CD14-positive monocyte (primary cell): ENCODE results near the gene IGF2. TPM values are rescaled to one million over a fixed set of nuclear protein-coding genes. Genes with fewer than 3 reads are reported as not detected.

Source experiments
- DNase-seq, 3 donors: peaks; one replicate each; pipeline ENCODE4 v3.0.0-alpha.2; 2011 to 2022
- H2AFZ ChIP-seq: 2 replicates; pipeline ENCODE4 v1.6.0; 2012; ENCODE audit warnings: mild to moderate bottlenecking, low read depth, low read length, inconsistent platforms; ENCODE audit not compliant: insufficient read depth, poor library complexity, severe bottlenecking
- H3K27ac ChIP-seq, 2 donors: 1 replicate in 1 of 2; 2 replicates in 1 of 2; pipeline ENCODE4 v1.5.1; 2012 to 2013; ENCODE audit warnings: low read length in 2 of 2, control low read depth in 1 of 2, inconsistent platforms in 1 of 2, low read depth in 1 of 2, mild to moderate bottlenecking in 1 of 2
- H3K27me3 ChIP-seq, 2 donors: one replicate each; pipeline versions ENCODE4 v1.6.0 to v1.6.1; 2011 to 2013; ENCODE audit warnings: low read length in 2 of 2; ENCODE audit not compliant: control insufficient read depth in 2 of 2, insufficient read depth in 2 of 2
- H3K36me3 ChIP-seq, 2 donors: replicated peaks in 1 of 2; 1 replicate in 1 of 2; 2 replicates in 1 of 2; pipeline versions ENCODE4 v1.5.1 to v1.6.1; 2012 to 2013; ENCODE audit warnings: low read length in 2 of 2, control low read depth in 1 of 2, inconsistent platforms in 1 of 2, mild to moderate bottlenecking in 1 of 2; ENCODE audit not compliant: insufficient read depth in 2 of 2, control insufficient read depth in 1 of 2
- H3K4me1 ChIP-seq, 2 donors: 1 replicate in 1 of 2; 2 replicates in 1 of 2; pipeline versions ENCODE4 v1.5.1 to v1.6.1; 2012 to 2013; ENCODE audit warnings: low read length in 2 of 2, control low read depth in 1 of 2, inconsistent platforms in 1 of 2, mild to moderate bottlenecking in 1 of 2, moderate library complexity in 1 of 2; ENCODE audit not compliant: insufficient read depth in 2 of 2, control insufficient read depth in 1 of 2
- H3K4me2 ChIP-seq: replicated peaks from 2 replicates; pipeline ENCODE3; 2012; ENCODE audit warnings: low read length, moderate library complexity, mild to moderate bottlenecking; ENCODE audit not compliant: poor library complexity, severe bottlenecking; ENCODE audit errors: extremely low read depth
- H3K4me3 ChIP-seq, 3 experiments: fragments of 200-600 bp in 1 of 3; sonication (generic) in 1 of 3; replicated peaks in 1 of 3; 1 replicate in 2 of 3; 2 replicates in 1 of 3; pipeline ENCODE4 v1.5.1; 2011 to 2013; ENCODE audit warnings: low read length in 3 of 3, mild to moderate bottlenecking in 3 of 3, control low read depth in 2 of 3, low read depth in 2 of 3, inconsistent platforms in 1 of 3, moderate library complexity in 1 of 3
- H3K79me2 ChIP-seq: 2 replicates; pipeline ENCODE4 v1.6.0; 2012; ENCODE audit warnings: mild to moderate bottlenecking, control low read depth, inconsistent platforms, low read length, moderate library complexity; ENCODE audit not compliant: insufficient read depth
- H3K9ac ChIP-seq: 2 replicates; pipeline ENCODE4 v1.6.0; 2017; ENCODE audit warnings: low read length, mild to moderate bottlenecking; ENCODE audit not compliant: insufficient read depth, poor library complexity, severe bottlenecking
- H3K9me3 ChIP-seq, 2 donors: replicated peaks in 1 of 2; 1 replicate in 1 of 2; 2 replicates in 1 of 2; pipeline versions ENCODE4 v1.5.1 to v1.6.1; 2012 to 2013; ENCODE audit warnings: low read length in 2 of 2, control low read depth in 1 of 2; ENCODE audit not compliant: control insufficient read depth in 1 of 2, insufficient read depth in 1 of 2
- H4K20me1 ChIP-seq: 2 replicates; pipeline ENCODE4 v1.6.0; 2012; ENCODE audit warnings: mild to moderate bottlenecking, low read length, control low read depth, moderate library complexity; ENCODE audit not compliant: insufficient read depth
- H3K27ac Mint-ChIP-seq, 7 donors: one replicate each; pipeline ENCODE4 v1.8.0; 2020; ENCODE audit warnings: mild to moderate bottlenecking in 7 of 7, mixed read lengths in 7 of 7, moderate library complexity in 6 of 7, inconsistent platforms in 2 of 7
- H3K27me3 Mint-ChIP-seq, 3 donors: one replicate each; pipeline ENCODE4 v1.8.0; 2021 to 2022; ENCODE audit warnings: low read depth in 3 of 3, mild to moderate bottlenecking in 3 of 3, mixed read lengths in 3 of 3, moderate library complexity in 3 of 3, inconsistent platforms in 1 of 3
- H3K36me3 Mint-ChIP-seq, 2 donors: one replicate each; pipeline ENCODE4 v1.8.0; 2020; ENCODE audit warnings: mixed read lengths in 2 of 2, inconsistent platforms in 1 of 2, mild to moderate bottlenecking in 1 of 2
- H3K4me1 Mint-ChIP-seq: one replicate; pipeline ENCODE4 v1.8.0; 2020; ENCODE audit warnings: mild to moderate bottlenecking, mixed read lengths
- H3K4me3 Mint-ChIP-seq, 2 donors: one replicate each; pipeline ENCODE4 v1.8.0; 2020; ENCODE audit warnings: mild to moderate bottlenecking in 2 of 2, mixed read lengths in 2 of 2, moderate library complexity in 1 of 2
- H3K9me3 Mint-ChIP-seq, 7 donors: one replicate each; pipeline ENCODE4 v1.8.0; 2020 to 2022; ENCODE audit warnings: mixed read lengths in 7 of 7, mild to moderate bottlenecking in 6 of 7, moderate library complexity in 6 of 7, inconsistent platforms in 2 of 7
- CTCF ChIP-seq: fragments of 200-600 bp; IDR thresholded peaks from one replicate; pipeline ENCODE4 v1.8.0; 2022; ENCODE audit warnings: antibody characterized with exemption, mild to moderate bottlenecking
- WGBS: methylation state at CpG from one replicate; pipeline ENCODE4 v1.1.5; 2013; ENCODE audit warnings: missing lambda C conversion rate; ENCODE audit not compliant: insufficient coverage; 5-methylcytosine and 5-hydroxymethylcytosine counted together
- intact Hi-C, 2 donors: fragments of 100-400 bp; cut with micrococcal nuclease; formaldehyde crosslinking; loops; one replicate each; pipeline versions ENCODE4 v1.15.0 to v1.15.1; 2023
- polyA plus RNA-seq, 3 donors: library from polyadenylated mRNA; depleted of rRNA in 1 of 3; unstranded in 2 of 3; stranded (reverse) in 1 of 3; fragments of 300-500 nt in 2 of 3; fragments of >200 nt in 1 of 3; fragmentation: Illumina TruSeq in 2 of 3; gene quantifications; 1 replicate in 2 of 3; 2 replicates in 1 of 3; pipeline ENCODE4 v1.2.3, GENCODE V29; 2012 to 2021

IGF2 gene
- polyA plus RNA-seq, 3 donors: not detected

GRCh38 chr11:2091112-2091746 is 48.0 kb downstream of the IGF2 start:
- no peak overlapping the region for H3K4me2 ChIP-seq
- no peak overlapping the region for H3K9ac ChIP-seq
- no peaks in the 10 kb centered on the region for H3K4me1 ChIP-seq
- no peaks in the 10 kb centered on the region for H3K79me2 ChIP-seq
- Mint-ChIP-seq H3K27ac (peak overlapping the region in 1 of 7 donors; percentile 35), H3K27me3 (peaks cover 11 to 22% (median 17%) of the 10 kb centered on the region in 3 donors), H3K4me1 (peaks cover 2% of the 10 kb centered on the region), H3K4me3 (no peak overlapping the region), H3K36me3 (no peaks in the 10 kb centered on the region), H3K9me3 (peaks cover 0 to 4% (median 3%) of the 10 kb centered on the region in 7 donors)
- DNase-seq: no peak
- no peak overlapping the region for H3K4me3 ChIP-seq
- no peak overlapping the region for H2AFZ ChIP-seq
- intact Hi-C loops: no loop called here
- H3K27ac ChIP-seq: no peak overlapping the region
- 93% methylated on average over 7 of the region's 8 CpGs for WGBS
- no peaks in the 10 kb centered on the region for H3K36me3 ChIP-seq
- no peaks in the 10 kb centered on the region for H4K20me1 ChIP-seq
- H3K27me3 ChIP-seq: no peaks in the 10 kb centered on the region
- no peaks in the 10 kb centered on the region for H3K9me3 ChIP-seq
- no peak for TF ChIP-seq CTCF

DNA sequence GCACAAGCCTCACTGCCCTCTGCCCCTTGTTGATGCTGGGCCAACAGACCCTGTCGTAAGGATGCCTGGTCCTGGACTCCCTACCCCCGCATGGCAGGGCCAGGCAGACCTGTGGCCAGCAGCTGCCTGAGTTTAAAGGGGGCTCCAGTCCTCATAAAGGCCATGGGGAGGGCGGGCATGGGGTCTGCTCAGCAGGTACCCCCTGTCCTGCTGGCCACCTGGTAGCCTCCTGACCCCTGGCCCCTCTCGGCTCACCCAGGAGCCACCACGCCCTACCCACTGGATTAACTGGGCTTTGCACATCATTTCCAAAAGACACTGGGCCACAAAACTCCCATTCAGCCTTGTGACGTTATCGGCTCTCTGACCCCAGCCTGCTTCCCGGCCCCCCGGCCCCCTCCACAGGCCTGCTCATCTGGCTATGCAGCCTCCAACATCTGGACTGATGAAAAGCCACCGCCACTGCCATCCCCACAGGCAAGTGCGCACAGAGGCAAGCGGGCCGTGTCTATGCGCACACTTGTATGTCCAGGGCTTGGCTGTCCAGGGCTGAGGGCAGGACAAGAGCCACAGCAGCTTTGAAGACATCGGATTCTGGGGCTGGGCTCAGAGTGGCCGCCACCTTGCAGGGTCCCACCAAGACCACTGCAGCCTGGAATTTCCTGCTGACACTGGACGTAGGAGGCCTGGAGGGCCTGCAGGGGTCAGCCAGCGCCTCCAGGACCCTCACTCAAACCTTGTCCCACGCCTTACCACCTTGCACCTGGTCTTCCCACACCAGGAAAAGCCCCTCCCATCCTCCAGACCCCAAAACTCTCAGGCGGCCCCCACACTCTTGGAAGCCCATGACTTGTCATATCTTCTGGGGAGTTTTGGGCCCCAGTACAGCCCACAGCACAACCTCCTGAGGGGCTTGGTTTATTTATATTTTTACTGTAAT is 48.7 kb downstream of the IGF2 start:
- no peak overlapping the region for H3K27ac ChIP-seq
- intact Hi-C loops: no loop called here
- peaks cover under 1 to 7% (median 3%) of the 10 kb centered on the region in 7 donors for H3K9me3 Mint-ChIP-seq
- H3K36me3 ChIP-seq: no peaks in the 10 kb centered on the region
- peaks cover 11 to 22% (median 17%) of the 10 kb centered on the region in 3 donors for H3K27me3 Mint-ChIP-seq
- peak overlapping the region in 1 of 7 donors; percentile 35 for H3K27ac Mint-ChIP-seq
- no peak overlapping the region for H2AFZ ChIP-seq
- H3K36me3 Mint-ChIP-seq: no peaks in the 10 kb centered on the region
- H3K79me2 ChIP-seq: no peaks in the 10 kb centered on the region
- no peak overlapping the region for H3K4me3 ChIP-seq
- TF ChIP-seq CTCF: no peak
- H4K20me1 ChIP-seq: no peaks in the 10 kb centered on the region
- WGBS: 92% methylated on average over 19 of the region's 20 CpGs
- H3K4me2 ChIP-seq: no peak overlapping the region
- no peak for DNase-seq
- no peaks in the 10 kb centered on the region for H3K27me3 ChIP-seq
- no peak overlapping the region for H3K9ac ChIP-seq
- no peaks in the 10 kb centered on the region for H3K9me3 ChIP-seq
- no peaks in the 10 kb centered on the region for H3K4me1 ChIP-seq
- H3K4me1 Mint-ChIP-seq: peaks cover 2% of the 10 kb centered on the region
- H3K4me3 Mint-ChIP-seq: no peak overlapping the region
